HG03135 (cell line): ENCODE results near the gene EDNRB.

Experiments
- ATAC-seq: cut with Tn5 transposase; IDR thresholded peaks from one replicate; pipeline ENCODE4 v1.9.1; 2021; ENCODE audit warnings: mild to moderate bottlenecking, moderate library complexity; ENCODE audit not compliant: unreplicated experiment

Gene EDNRB

GRCh38 chr13:77898097-77898496 lies 20.5 kb downstream of the EDNRB start:
- ATAC-seq: peak; percentile 92

- ATAC-seq: no peak
These were observed 21.7 kb downstream of the EDNRB start for GRCh38 chr13:77896977-77897376.

- no peak for ATAC-seq
These were observed 22.1 kb downstream of the EDNRB start for GRCh38 chr13:77896536-77896935.

GRCh38 chr13:77894743-77895142 lies 23.9 kb downstream of the EDNRB start:
- no peak for ATAC-seq

GRCh38 chr13:77893066-77893465 lies 25.6 kb downstream of the EDNRB start:
- ATAC-seq: no peak

- no peak for ATAC-seq
These were observed 26.1 kb downstream of the EDNRB start for GRCh38 chr13:77892491-77892890.

- ATAC-seq: no peak
These were observed 27.1 kb downstream of the EDNRB start for GRCh38 chr13:77891486-77891885.

- no peak for ATAC-seq
These were observed 27.6 kb downstream of the EDNRB start for GRCh38 chr13:77891041-77891440.

GRCh38 chr13:77883328-77883727 lies 35.3 kb downstream of the EDNRB start:
- no peak for ATAC-seq

GRCh38 chr13:77878190-77878589 lies 40.4 kb downstream of the EDNRB start:
- no peak for ATAC-seq

- no peak for ATAC-seq
These were observed 42.5 kb downstream of the EDNRB start for GRCh38 chr13:77876176-77876575.

GRCh38 chr13:77874406-77874805 lies 44.2 kb downstream of the EDNRB start:
- no peak for ATAC-seq

GRCh38 chr13:77872995-77873394 lies 45.6 kb downstream of the EDNRB start:
- ATAC-seq: no peak

GRCh38 chr13:77871596-77871995 lies 47.0 kb downstream of the EDNRB start:
- no peak for ATAC-seq

- ATAC-seq: no peak
These were observed 49.9 kb downstream of the EDNRB start for GRCh38 chr13:77868717-77869116.

- ATAC-seq: no peak
These were observed 51.7 kb downstream of the EDNRB start for GRCh38 chr13:77866971-77867370.

GRCh38 chr13:77865622-77866021 lies 53.0 kb downstream of the EDNRB start:
- ATAC-seq: no peak

GRCh38 chr13:77863144-77863543 lies 55.5 kb downstream of the EDNRB start:
- no peak for ATAC-seq

GRCh38 chr13:77861741-77862140 lies 56.9 kb downstream of the EDNRB start:
- no peak for ATAC-seq

- no peak for ATAC-seq
These were observed 58.1 kb downstream of the EDNRB start for GRCh38 chr13:77860507-77860981.

GRCh38 chr13:77859450-77859849 lies 59.2 kb downstream of the EDNRB start:
- ATAC-seq: no peak

- no peak for ATAC-seq
These were observed 61.0 kb downstream of the EDNRB start for GRCh38 chr13:77857531-77858209.

- no peak for ATAC-seq
These were observed 64.9 kb downstream of the EDNRB start for GRCh38 chr13:77853703-77854102.
